Fibroblast of pulmonary artery (primary cell): ENCODE results near the gene MRPS11.

Experiments used
- DNase-seq: peaks from one replicate; pipeline ENCODE4 v3.0.0-alpha.2; 2010; ENCODE audit warnings: low read depth
- H3K4me3 ChIP-seq: replicated peaks from 2 replicates; pipeline ENCODE4 v1.5.1; 2011; ENCODE audit warnings: low read depth, mild to moderate bottlenecking, control low read depth, low read length, moderate library complexity
- TF ChIP-seq, protein P1 (sequence below): IDR thresholded peaks from 2 replicates; pipeline ENCODE4 v1.5.1; 2011; ENCODE audit warnings: mild to moderate bottlenecking, control low read depth, low read length, inconsistent platforms; ENCODE audit errors: missing control alignments

MRPS11 gene

DNA sequence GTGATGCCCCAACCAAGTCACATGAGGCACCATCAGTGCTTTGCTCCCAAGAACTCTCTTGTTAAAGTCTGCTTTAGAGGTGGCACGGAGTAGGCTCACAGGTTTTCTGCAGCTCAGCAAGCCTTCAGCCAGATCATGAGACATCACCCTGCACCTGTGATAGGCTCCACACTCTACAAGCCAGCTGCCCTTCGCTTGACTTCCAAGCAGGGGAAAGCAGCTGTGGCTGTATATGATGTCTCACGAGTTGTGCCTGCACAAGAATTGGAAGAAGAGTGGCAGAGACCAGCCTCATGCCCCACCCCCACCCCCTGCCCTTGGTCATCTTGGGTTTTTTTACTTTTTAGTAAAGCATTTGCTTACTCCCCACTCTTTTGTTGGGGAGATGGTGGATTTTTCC, 22.5 kb downstream of the MRPS11 start:
- no peak overlapping the region for H3K4me3 ChIP-seq
- TF ChIP-seq, protein P1, sequence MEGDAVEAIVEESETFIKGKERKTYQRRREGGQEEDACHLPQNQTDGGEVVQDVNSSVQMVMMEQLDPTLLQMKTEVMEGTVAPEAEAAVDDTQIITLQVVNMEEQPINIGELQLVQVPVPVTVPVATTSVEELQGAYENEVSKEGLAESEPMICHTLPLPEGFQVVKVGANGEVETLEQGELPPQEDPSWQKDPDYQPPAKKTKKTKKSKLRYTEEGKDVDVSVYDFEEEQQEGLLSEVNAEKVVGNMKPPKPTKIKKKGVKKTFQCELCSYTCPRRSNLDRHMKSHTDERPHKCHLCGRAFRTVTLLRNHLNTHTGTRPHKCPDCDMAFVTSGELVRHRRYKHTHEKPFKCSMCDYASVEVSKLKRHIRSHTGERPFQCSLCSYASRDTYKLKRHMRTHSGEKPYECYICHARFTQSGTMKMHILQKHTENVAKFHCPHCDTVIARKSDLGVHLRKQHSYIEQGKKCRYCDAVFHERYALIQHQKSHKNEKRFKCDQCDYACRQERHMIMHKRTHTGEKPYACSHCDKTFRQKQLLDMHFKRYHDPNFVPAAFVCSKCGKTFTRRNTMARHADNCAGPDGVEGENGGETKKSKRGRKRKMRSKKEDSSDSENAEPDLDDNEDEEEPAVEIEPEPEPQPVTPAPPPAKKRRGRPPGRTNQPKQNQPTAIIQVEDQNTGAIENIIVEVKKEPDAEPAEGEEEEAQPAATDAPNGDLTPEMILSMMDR, result no peak
- DNase-seq, result no peak

DNA sequence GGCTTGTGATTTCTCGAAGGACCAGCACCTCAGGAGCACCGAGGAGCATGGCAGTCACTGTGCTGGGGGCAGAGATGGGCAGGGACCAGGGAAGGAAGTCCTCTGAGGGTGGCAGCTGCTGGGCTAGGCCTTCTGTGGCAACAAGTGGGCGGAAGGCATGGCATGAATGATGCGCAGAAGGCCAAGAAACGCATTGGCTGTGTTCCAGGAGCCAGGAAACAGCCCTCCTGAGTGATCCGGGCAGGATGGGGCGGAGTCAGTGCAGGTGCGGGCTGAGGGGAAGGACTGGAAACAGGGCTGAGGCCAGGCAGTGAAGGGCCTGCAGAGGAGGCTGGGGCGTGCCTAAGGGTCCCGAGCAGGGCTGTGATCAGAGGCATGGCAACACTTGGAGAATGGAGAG, 23.6 kb downstream of the MRPS11 start:
- DNase-seq, result no peak
- H3K4me3 ChIP-seq, result no peak overlapping the region
- TF ChIP-seq, protein P1, result no peak

DNA sequence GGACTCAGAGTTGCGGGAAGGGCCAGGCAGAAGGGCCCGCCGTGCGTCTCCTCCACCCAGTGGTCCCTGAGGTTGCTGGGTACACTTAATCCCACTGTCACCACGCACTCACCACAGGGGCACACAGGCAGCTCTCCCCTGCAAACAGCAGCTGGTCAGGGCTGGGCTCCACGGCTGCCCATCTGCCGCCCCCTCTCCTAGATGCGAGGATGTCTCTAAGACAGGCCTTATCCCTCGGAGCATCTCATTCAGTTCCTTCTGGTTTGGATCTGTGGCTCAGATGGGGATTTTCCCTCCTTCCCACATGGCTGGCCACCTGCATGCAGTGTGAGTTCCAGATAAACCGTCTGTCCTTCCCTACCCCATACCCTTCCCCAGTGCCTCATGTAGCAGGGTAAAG, 26.3 kb downstream of the MRPS11 start:
- no peak overlapping the region for H3K4me3 ChIP-seq
- TF ChIP-seq, protein P1, result no peak
- DNase-seq, result no peak

DNA sequence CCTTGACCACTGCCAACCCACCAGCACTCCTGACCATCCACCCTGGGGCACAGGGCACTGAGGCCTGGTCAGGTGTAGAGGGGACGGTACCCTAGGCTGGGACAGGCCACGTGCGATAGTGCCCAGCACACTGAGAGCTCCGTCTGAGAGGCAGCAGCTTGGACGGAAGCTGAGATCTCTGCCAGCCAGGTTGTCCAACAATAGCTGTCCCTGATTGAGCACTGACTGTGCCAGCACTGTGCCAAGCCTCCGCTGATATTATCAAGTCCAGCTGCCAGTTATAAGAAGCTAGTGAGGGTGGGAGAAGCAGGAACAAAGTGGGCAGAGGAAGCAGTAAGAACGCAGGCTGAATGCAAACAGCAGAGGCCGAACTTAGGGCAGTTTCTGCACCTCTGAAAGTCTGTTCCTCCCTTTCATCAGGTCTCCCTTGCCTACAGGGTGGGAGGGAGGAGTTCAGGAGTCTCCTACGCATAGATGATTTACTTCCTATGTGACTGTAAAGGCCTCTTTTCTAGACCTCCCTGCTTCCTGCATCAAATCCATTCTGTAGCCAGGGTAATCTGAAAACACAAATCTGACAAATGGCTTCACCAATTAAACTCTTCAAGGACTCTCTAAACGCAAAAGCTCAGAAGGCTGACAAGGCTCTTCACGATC, 29.7 kb downstream of the MRPS11 start:
- H3K4me3 ChIP-seq, result no peak overlapping the region
- TF ChIP-seq, protein P1, result no peak
- DNase-seq, result no peak

DNA sequence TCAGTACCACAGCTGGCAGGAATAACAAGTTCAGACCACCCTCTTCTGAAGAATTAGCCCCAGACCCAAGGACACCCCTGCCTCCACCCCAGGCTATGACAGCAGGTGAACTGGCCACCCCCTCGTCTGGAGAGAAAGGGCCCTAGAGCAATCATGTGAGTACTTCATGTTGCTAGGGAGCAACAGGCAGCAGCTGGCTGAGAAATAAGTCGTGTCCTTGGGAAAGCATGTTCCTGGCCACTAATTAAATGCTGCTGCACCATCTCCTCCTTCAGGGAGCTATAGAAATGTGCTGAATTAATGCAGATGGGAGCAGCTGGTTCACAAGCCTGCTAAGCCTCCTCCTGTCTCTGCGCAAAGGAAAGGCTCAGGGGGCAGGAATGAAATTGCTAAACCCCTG, 31.5 kb downstream of the MRPS11 start:
- no peak overlapping the region for H3K4me3 ChIP-seq
- TF ChIP-seq, protein P1, result no peak
- no peak for DNase-seq

DNA sequence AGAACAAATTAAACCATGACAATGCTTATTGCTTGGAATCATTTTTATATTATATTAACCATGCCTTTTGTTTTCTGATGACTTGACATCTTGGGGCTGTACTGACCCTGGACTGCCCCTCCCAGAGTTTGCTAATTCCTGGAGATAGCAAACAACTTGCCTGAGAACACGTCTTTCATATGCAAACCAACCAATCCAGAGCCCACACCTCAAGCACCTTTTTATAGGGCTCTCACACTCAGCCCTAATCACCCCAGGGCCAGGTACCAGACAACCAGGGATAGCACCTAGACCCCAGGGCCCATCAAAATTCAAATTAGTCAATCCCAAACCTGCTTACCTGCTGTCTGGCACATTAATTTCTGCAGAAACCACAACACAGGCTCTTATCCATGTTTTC, 36.9 kb downstream of the MRPS11 start:
- no peak for DNase-seq
- H3K4me3 ChIP-seq, result no peak overlapping the region
- TF ChIP-seq, protein P1, result no peak

DNA sequence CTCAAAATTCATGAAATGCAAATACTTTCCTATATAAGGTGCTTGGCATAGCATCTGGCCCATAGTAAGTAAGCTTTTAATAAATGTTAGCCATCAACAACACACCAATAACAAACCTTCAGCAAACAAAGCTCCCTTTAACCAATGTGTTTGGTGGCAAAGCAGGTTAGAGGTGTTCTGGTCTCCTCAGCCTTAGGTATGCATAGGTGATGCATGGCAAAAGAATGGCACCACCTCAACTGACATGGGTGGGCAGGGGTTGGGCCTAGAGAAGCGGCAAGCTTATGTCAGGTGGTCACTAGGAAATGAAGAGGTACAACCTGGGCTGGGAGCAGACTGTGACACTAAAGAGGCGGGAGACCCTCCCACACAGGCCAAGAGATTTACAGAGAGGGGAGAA, 38.2 kb downstream of the MRPS11 start:
- TF ChIP-seq, protein P1, result no peak
- H3K4me3 ChIP-seq, result no peak overlapping the region
- no peak for DNase-seq
